ENCODE data around the gene GYPA. TPM values are rescaled to one million over a fixed set of nuclear protein-coding genes. Genes with fewer than 3 reads are reported as not detected.
"Not testable (repeated sequence)": the region's sequence is repeated elsewhere in the genome, so short reads cannot be mapped to it uniquely, and the experiment has no call there.

The GYPA gene
- polyA plus RNA-seq, 1 donor from 2014 or later = 1.1 TPM

GRCh38 chr4:144142690-144143326, 2.3 kb upstream of the GYPA start:
- TF ChIP-seq RAD21 (conservative IDR thresholded peaks at IDR 0.05) (peak; percentile 61), CTCF (IDR thresholded peaks at IDR 0.05; ENCODE audit: poor library complexity, severe bottlenecking) (peak; percentile 74), SMC3 (conservative IDR thresholded peaks at IDR 0.05; ENCODE audit: poor library complexity) (peak; percentile 68)
- not testable (repeated sequence) for H3K4me2 ChIP-seq (ENCODE audit: low read length); H2AFZ ChIP-seq (ENCODE audit: low read depth, low read length); H3K36me3 ChIP-seq (ENCODE audit: insufficient read depth, low read length); H3K27me3 ChIP-seq (ENCODE audit: insufficient read depth, low read depth, low read length); H3K9ac ChIP-seq (ENCODE audit: low read length); H3K4me3 ChIP-seq (ENCODE audit: low read length); H3K27ac ChIP-seq (ENCODE audit: low read length); H3K9me3 ChIP-seq (ENCODE audit: low read length); H4K20me1 ChIP-seq (ENCODE audit: insufficient read depth); H3K9me2 ChIP-seq (ENCODE audit: insufficient read depth, low read length); H3K79me2 ChIP-seq (replicated peaks; ENCODE audit: insufficient read depth, low read length); H3F3A ChIP-seq (ENCODE audit: insufficient read depth, low read length, poor library complexity, severe bottlenecking)

- no peak overlapping the region for H3K4me3 ChIP-seq (ENCODE audit: low read length)
- H3K36me3 ChIP-seq (ENCODE audit: insufficient read depth, low read length) = no peaks in the 10 kb centered on the region
- no peaks in the 10 kb centered on the region for H3K9me2 ChIP-seq (ENCODE audit: insufficient read depth, low read length)
- H3K9me3 ChIP-seq (ENCODE audit: low read length) = no peaks in the 10 kb centered on the region
- H3K4me2 ChIP-seq (ENCODE audit: low read length) = no peak overlapping the region
- no peaks in the 10 kb centered on the region for H3F3A ChIP-seq (ENCODE audit: insufficient read depth, low read length, poor library complexity, severe bottlenecking)
- H3K9ac ChIP-seq (ENCODE audit: low read length) = no peak overlapping the region
- no peak overlapping the region for H2AFZ ChIP-seq (ENCODE audit: low read depth, low read length)
- no peaks in the 10 kb centered on the region for H4K20me1 ChIP-seq (ENCODE audit: insufficient read depth)
- TF ChIP-seq SMC3 (conservative IDR thresholded peaks at IDR 0.05; ENCODE audit: poor library complexity) (no peak), EZH2 (IDR thresholded peaks at IDR 0.05; ENCODE audit: borderline replicate concordance, insufficient read depth, low read length, poor library complexity, severe bottlenecking) (no peak), CTCF (IDR thresholded peaks at IDR 0.05; ENCODE audit: poor library complexity, severe bottlenecking) (no peak), POLR2AphosphoS5 (IDR thresholded peaks at IDR 0.05) (no peak), EP300 (conservative IDR thresholded peaks at IDR 0.05; ENCODE audit: poor library complexity, severe bottlenecking) (no peak), MXI1 (conservative IDR thresholded peaks at IDR 0.05; ENCODE audit: poor library complexity, severe bottlenecking) (no peak)
- no peaks in the 10 kb centered on the region for H3K79me2 ChIP-seq (replicated peaks; ENCODE audit: insufficient read depth, low read length)
- H3K27me3 ChIP-seq (ENCODE audit: insufficient read depth, low read depth, low read length) = no peaks in the 10 kb centered on the region
- H3K27ac ChIP-seq (ENCODE audit: low read length) = no peak overlapping the region
Measured at GRCh38 chr4:144141493-144141892, 975 bp upstream of the GYPA start.

GRCh38 chr4:144139991-144140390, 527 bp downstream of the GYPA start:
- H3K79me2 ChIP-seq (replicated peaks; ENCODE audit: insufficient read depth, low read length); H3K9me2 ChIP-seq (ENCODE audit: insufficient read depth, low read length); H3F3A ChIP-seq (ENCODE audit: insufficient read depth, low read length, poor library complexity, severe bottlenecking); H3K36me3 ChIP-seq (ENCODE audit: insufficient read depth, low read length); H3K9me3 ChIP-seq (ENCODE audit: low read length); H3K4me2 ChIP-seq (ENCODE audit: low read length); H3K4me3 ChIP-seq (ENCODE audit: low read length); H3K9ac ChIP-seq (ENCODE audit: low read length); H2AFZ ChIP-seq (ENCODE audit: low read depth, low read length); H3K27ac ChIP-seq (ENCODE audit: low read length); H4K20me1 ChIP-seq (ENCODE audit: insufficient read depth); H3K27me3 ChIP-seq (ENCODE audit: insufficient read depth, low read depth, low read length): not testable (repeated sequence)

- H3K4me3 ChIP-seq (ENCODE audit: low read length); H3K27ac ChIP-seq (ENCODE audit: low read length); H4K20me1 ChIP-seq (ENCODE audit: insufficient read depth); H3K27me3 ChIP-seq (ENCODE audit: insufficient read depth, low read depth, low read length); H3K9ac ChIP-seq (ENCODE audit: low read length); H3K36me3 ChIP-seq (ENCODE audit: insufficient read depth, low read length); H3F3A ChIP-seq (ENCODE audit: insufficient read depth, low read length, poor library complexity, severe bottlenecking); H2AFZ ChIP-seq (ENCODE audit: low read depth, low read length); H3K4me2 ChIP-seq (ENCODE audit: low read length); H3K79me2 ChIP-seq (replicated peaks; ENCODE audit: insufficient read depth, low read length); H3K9me3 ChIP-seq (ENCODE audit: low read length); H3K9me2 ChIP-seq (ENCODE audit: insufficient read depth, low read length): not testable (repeated sequence)
Measured at GRCh38 chr4:144139547-144139946, 971 bp downstream of the GYPA start.

GRCh38 chr4:144138239-144138638, 2.3 kb downstream of the GYPA start:
- H3K9me2 ChIP-seq (ENCODE audit: insufficient read depth, low read length); H3K9me3 ChIP-seq (ENCODE audit: low read length); H3K4me3 ChIP-seq (ENCODE audit: low read length); H3K27ac ChIP-seq (ENCODE audit: low read length); H3K27me3 ChIP-seq (ENCODE audit: insufficient read depth, low read depth, low read length); H3K36me3 ChIP-seq (ENCODE audit: insufficient read depth, low read length); H3F3A ChIP-seq (ENCODE audit: insufficient read depth, low read length, poor library complexity, severe bottlenecking); H3K4me2 ChIP-seq (ENCODE audit: low read length); H3K79me2 ChIP-seq (replicated peaks; ENCODE audit: insufficient read depth, low read length); H3K9ac ChIP-seq (ENCODE audit: low read length); H4K20me1 ChIP-seq (ENCODE audit: insufficient read depth); H2AFZ ChIP-seq (ENCODE audit: low read depth, low read length): not testable (repeated sequence)
